ENCODE results near the gene ZKSCAN1.
A peak's percentile ranks its signal among the peaks of the same experiment; 100 is the strongest.

ZKSCAN1 gene

DNA sequence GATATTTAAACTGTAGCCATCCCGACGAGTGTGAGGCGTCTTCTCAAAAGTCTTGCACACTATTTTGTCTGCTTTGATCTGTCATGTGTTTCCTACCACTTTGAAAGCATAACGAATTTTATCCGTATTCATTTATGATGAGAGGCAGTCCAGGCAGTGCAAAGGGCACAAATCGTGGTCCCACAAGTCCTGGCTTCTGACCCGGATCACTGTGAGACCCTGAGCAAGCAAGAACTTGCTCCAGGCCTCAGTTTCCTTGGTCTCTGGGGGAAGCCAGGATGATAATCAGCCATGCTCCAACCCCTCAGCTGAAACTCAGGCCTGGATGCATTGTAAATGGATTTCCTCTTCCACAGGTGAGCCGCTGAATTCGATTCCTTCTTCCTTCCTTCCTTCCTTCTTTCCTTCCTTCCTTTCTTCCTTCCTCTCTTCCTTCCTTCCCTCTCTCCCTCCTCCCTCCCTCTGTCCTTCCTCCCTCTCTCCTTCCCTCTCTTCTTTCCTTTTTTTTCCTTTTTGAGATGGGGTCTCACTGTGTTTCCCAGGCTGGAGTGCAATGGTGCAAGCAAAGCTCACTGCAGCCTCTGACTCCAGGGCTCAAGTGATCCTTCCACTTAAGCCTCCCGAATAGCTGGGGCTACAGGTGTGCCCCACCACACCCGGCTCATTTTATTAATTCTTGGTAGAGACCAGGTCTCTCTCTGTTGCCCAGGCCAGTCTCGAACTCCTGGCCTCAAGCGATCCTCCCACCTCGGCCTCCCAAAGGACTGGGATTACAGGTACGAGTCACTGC lies 18.4 kb upstream of the ZKSCAN1 start:
- no peak for TF ChIP-seq CTCF (conservative IDR thresholded peaks at IDR 0.05)
- H3K27ac ChIP-seq, result no peak overlapping the region

DNA sequence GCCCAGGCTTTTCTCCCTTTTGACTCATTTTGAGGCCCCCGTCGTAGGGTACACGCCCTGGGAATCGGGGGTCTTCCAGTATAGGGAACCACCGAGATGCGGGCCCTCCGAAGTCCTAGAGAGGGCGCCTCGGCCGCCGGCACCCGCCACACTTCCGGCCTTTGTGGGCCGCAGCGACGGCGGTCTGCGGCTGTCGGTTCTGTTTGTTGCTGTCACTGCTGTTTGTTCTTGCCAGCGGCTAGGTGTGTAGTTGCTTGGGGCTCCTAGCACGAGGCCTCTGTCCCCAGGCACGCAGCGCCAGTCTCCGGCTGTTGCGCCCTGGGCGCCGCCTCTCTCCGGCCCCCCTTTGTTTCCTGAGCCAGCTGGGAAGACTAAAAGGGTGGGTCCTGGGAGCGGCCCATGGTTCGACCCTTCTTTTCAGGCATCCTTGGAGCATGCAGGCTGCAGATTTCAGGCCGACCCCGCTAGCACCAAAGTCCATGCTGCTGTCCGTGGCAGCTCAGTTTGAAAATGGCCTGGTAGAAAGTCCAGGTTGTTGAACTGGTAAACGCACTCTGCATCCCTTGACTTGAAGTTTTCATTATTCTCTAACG lies 17.8 kb upstream of the ZKSCAN1 start:
- TF ChIP-seq CTCF (conservative IDR thresholded peaks at IDR 0.05), result no peak
- no peak overlapping the region for H3K27ac ChIP-seq

DNA sequence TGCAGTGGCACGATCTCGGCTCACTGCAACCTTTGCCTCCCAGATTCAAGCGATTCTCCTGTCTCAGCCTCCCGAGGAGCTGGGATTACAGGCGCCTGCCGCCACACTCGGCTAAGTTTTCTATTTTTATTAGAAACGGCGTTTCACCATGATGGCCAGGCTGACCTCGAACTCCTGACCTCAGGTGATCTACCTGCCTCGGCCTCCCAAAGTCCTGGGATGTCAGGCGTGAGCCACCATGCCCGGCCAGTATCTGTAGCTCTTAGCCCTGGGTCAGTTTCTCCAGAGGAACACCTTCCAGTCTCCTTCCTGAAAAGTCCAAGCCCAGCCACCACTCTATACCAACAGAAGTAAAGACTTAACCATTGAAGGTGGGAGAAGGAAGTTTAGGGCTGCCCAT lies 15.2 kb upstream of the ZKSCAN1 start:
- no peak for TF ChIP-seq CTCF (conservative IDR thresholded peaks at IDR 0.05)
- H3K27ac ChIP-seq, result peak overlapping the region; percentile 7; the same call in 1 of the 2 replicates

- peak overlapping the region; percentile 96 for H3K27ac ChIP-seq
- TF ChIP-seq CTCF (conservative IDR thresholded peaks at IDR 0.05), result no peak
Observed at GRCh38 chr7:100003711-100004661, 11.4 kb upstream of the ZKSCAN1 start.

DNA sequence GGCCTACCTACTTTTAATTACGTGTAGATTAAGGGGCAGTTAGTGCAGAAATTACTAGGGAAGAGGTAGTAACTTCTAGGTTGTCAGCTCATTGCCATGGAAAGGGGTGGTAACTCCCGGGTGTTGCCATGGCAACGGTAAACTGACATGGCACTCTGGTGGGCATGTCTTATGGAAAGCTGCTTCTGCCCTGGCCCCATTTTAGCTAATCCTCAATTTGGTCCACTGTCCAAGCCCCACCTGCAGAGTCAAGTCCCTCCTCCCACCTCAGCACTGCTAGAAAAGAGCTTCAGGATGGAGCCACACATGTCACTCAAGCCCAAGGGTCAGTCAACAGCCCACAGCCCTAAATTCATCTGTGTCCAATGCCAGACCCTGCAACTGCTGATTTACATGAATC lies 7.5 kb upstream of the ZKSCAN1 start:
- peak overlapping the region; percentile 96 for H3K27ac ChIP-seq
- no peak for TF ChIP-seq CTCF (conservative IDR thresholded peaks at IDR 0.05)

- H3K27ac ChIP-seq, result peak overlapping the region; percentile 96
- TF ChIP-seq CTCF (conservative IDR thresholded peaks at IDR 0.05), result no peak
Observed at GRCh38 chr7:100008525-100008924, 6.9 kb upstream of the ZKSCAN1 start.

DNA sequence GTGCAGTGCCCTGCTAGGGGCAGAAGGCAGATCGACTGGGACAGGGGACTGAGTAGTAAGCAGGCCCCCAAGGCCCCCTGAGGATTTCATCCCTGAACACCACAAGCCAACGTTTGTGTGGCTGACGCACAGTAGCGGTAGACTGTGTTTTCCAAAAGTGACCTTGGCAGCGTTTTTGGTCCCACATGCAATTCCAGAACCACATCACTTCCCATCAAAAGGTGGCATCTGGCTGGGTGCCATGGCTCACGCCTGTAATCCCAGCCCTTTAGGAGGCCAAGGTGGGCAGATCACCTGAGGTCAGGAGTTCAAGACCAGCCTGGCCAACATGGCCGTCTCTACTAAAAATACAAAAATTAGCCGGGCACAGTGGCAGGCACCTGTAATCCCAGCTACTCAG lies 5.4 kb upstream of the ZKSCAN1 start:
- H3K27ac ChIP-seq, result peak overlapping the region; percentile 96; the same call in 1 of the 2 replicates
